Measurements from ENCODE around the gene FARS2.

The FARS2 gene

DNA sequence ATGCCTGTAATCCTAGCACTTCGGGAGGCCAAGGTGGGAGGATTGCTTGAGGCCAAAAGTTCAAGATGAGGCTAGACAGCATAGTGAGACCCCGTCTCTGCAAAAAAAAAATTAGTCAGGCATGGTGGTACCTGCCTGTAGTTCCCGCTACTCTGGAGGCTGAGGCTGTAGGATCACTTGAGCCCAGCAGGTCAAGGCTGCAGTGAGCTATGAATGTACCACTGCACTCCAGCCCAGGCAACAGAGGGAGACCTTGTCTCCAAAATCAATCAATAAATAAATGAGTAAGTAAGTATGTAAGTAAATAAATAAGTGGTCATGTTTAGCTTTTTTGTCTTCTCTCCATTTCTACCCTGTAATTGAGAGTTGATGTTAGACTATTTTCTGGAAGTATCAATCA is 336.8 kb downstream of the FARS2 start:
- DNase-seq = no peak

- peak; percentile 78 for DNase-seq
Observed at GRCh38 chr6:5599127-5599526, 337.8 kb downstream of the FARS2 start.

GRCh38 chr6:5605937-5606336 is 344.6 kb downstream of the FARS2 start:
- no peak for DNase-seq

- DNase-seq = no peak
Observed at GRCh38 chr6:5606546-5606945, 345.2 kb downstream of the FARS2 start.

GRCh38 chr6:5610640-5611039 is 349.3 kb downstream of the FARS2 start:
- DNase-seq = no peak

DNA sequence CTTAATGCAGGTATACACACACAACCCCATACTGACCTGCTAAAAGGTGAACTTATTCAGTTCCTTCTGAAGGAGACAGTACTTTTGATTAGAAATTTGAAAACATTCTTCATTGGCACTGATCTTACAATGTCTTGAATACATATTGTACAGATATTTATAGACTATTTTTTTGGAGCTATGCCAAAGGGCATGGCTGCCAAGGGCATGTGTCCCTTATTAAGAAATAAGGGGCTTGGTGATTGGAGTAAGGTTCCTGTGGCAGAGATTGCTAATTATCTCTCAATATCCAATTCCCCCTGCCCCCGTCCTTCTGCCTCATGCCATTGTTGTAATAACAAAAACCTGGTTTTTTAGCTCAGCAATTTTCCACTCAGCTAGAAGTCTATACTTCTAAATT is 355.9 kb downstream of the FARS2 start:
- DNase-seq = no peak

GRCh38 chr6:5619249-5619648 is 357.9 kb downstream of the FARS2 start:
- DNase-seq = no peak

- no peak for DNase-seq
Observed at GRCh38 chr6:5622276-5623005, 361.1 kb downstream of the FARS2 start.

GRCh38 chr6:5623769-5624168 is 362.5 kb downstream of the FARS2 start:
- no peak for DNase-seq

GRCh38 chr6:5624256-5624655 is 362.9 kb downstream of the FARS2 start:
- no peak for DNase-seq

- no peak for DNase-seq
Observed at GRCh38 chr6:5626727-5627426, 365.6 kb downstream of the FARS2 start.

DNA sequence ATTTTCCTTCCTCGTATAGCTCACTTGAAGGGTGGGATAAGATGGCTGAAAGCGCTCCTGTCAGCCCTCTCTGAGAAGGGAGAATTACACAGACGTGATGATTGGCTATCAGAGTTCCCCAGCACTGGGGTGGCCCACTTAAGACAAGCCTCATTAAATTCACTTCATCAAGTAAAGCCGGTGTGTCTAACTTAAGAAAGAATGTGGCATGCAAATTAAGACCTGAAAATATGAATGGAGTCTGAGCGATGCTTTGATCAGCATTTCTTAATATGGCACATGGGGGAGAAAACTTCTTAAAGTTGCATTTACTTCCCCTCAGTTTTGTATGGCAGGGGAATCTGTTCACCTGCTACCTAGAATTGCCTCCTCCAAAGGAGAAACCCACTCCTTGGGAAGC is 369.3 kb downstream of the FARS2 start:
- DNase-seq = no peak

DNA sequence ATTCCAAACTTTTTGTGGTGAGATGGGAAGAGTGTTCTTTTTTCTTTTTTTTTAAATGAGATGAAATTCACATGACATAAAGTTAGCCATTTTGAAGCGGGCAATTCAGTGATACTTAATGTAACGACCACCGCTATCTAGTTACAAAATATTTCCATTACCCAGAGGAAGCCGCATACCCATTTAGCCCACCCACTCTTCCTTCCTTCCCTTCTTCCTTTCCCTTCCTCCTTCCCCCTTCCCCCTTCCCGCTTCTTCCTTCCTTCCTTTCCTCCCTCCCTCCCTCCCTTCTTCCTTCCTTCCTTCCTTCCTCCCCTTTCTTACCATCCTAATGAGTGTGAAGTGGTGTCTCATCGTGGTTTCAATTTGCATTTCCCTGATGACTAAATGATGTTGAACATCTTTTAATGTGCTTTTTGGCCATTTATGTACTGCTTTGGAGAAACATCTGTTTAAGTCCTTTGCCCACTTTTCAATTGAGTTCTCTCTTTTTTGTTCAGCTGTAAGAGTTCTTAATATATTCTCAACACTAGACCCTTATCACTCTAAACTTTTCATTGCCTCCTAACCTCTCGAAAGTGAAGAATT is 371.1 kb downstream of the FARS2 start:
- no peak for DNase-seq

DNA sequence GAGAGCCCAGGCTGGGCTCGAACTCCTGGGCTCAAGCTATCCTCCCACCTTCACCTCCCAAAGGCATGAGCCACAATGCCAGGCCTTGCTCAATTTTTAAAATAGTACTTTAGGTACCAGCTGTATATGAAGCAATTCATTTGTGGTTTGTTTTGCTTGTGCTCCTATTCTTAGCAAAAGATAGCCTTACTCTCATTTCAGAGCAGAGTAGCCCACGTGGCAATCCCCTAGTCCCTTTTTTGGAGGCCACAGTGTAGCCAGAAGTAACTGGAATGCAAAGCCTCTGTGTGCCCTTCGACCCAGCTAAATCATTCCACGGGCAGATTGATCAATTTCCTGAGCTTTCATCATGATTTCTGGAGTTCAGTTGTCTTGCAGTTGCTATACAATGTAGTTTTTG is 373.2 kb downstream of the FARS2 start:
- DNase-seq = no peak

DNA sequence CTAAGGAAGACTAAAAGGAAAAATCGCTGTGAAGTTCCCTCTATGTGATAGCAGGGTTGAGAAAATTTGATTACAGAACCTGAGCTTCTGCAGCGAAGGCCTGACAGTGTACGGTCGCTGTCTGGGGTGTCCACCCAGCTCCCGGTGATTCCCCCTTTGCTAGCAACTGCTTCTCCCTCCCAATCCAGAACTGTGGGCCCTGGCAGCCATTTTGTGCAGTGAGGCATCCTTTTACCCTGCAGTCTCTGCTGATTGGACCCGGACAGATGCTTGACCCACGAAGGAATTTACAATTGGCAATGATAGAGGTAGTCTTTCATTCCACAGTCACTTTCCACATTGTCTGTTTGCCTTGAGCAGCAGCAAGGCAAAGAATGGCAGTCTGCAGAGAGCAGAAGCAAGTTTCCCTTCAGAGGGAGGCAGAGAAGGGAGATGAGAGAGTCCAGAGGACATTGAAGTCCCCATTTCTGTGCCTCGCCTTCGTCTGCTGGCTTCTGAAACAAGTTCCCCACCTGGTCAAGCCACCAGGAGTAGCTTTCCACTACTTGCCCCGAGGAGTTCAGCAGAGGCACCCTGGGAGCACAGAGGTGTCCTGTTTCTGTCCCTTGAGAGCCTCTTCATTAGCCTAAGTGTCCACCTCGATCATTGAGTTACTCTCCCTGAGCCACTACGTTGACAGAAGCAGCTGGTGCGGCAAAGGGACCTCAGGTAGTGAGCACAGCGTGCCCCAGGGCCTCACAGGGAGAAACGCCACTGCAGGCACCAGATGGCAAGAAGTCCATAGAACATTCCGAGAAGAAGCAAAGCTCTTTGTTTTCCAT is 375.1 kb downstream of the FARS2 start:
- no peak for DNase-seq

DNA sequence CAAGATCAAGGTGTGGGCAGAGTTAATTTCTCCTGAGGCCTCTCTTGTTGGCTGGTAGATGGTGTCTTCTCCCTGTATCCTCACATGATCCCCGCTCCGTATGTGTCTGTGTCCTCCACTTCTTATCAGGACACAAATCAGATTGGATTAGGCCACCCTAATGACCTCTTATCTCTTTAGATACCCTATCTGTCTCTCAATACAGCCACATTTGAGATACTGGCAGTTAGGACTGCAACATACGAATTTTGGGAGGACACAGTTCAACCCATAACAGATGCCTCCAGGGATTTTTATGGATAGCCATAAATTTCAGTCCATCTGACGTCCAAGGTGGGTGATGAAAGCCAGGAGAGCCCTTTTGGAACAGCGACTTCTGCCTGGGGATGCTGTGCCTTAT is 376.4 kb downstream of the FARS2 start:
- no peak for DNase-seq

DNA sequence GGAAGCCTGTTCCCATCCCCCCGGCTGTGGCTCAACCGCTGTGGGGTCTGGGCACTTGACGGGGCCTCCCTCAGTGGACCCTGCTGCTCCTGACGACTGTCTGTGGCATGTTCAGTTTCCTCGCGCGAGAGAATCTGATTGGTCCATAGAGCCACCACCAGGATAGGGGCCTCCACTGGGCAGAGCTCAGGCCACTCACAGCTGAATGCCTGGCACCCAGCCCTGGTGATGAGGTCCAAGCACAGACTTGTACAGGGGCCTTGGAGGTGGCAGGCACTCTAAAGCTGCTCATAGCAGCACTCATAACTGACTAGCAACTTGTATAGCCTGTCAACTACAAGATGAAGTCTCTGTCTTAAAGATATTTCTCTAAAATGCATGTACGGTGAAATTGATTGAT is 377.4 kb downstream of the FARS2 start:
- DNase-seq = no peak

- DNase-seq = no peak
Observed at GRCh38 chr6:5639193-5639592, 377.9 kb downstream of the FARS2 start.

GRCh38 chr6:5640614-5641013 is 379.3 kb downstream of the FARS2 start:
- no peak for DNase-seq

GRCh38 chr6:5644523-5645185 is 383.3 kb downstream of the FARS2 start:
- DNase-seq = no peak

- DNase-seq = peak; percentile 27
Observed at GRCh38 chr6:5645328-5646290, 384.3 kb downstream of the FARS2 start.
